PC-9 (cell line): ENCODE results near the gene AUTS2.

Experiments used
- EZH2 ChIP-seq: fragments of 200-600 bp; sonication (generic); IDR thresholded peaks from 2 replicates; pipeline ENCODE4 v1.8.0; 2017; ENCODE audit warnings: antibody characterized with exemption, low read depth
- TF ChIP-seq, protein P1 (sequence below): fragments of 200-600 bp; sonication (generic); conservative IDR thresholded peaks from 2 replicates; pipeline ENCODE4 v1.6.1; 2017; ENCODE audit warnings: mixed run types, antibody characterized with exemption, mild to moderate bottlenecking, moderate library complexity

DNA sequence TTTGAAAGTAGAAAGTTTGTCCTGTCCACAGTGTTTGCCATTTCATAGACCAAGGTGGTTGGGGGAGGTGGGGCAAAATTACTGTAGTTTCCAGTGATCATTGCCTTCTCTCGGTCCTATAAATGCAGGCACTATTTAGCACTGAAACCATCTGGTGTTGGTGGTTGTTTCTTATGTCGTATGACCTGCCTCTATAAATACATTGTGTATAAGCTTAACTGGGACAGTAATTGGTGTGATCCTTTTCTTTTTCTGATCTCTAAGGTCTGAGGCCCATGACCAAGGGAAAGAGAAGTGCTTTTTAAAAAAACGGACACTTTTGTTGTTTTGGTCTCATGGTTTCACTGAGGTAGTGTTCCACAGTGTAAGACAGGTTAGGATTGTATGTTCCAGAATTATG is 63.1 kb downstream of the AUTS2 start:
- TF ChIP-seq EZH2: no peak
- TF ChIP-seq, protein P1, sequence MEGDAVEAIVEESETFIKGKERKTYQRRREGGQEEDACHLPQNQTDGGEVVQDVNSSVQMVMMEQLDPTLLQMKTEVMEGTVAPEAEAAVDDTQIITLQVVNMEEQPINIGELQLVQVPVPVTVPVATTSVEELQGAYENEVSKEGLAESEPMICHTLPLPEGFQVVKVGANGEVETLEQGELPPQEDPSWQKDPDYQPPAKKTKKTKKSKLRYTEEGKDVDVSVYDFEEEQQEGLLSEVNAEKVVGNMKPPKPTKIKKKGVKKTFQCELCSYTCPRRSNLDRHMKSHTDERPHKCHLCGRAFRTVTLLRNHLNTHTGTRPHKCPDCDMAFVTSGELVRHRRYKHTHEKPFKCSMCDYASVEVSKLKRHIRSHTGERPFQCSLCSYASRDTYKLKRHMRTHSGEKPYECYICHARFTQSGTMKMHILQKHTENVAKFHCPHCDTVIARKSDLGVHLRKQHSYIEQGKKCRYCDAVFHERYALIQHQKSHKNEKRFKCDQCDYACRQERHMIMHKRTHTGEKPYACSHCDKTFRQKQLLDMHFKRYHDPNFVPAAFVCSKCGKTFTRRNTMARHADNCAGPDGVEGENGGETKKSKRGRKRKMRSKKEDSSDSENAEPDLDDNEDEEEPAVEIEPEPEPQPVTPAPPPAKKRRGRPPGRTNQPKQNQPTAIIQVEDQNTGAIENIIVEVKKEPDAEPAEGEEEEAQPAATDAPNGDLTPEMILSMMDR: no peak
